Omental fat pad (tissue), 4 donors: ENCODE measurements around the gene LIME1. TPM values are rescaled to one million over a fixed set of nuclear protein-coding genes. Genes with fewer than 3 reads are reported as not detected.
A peak's percentile ranks its signal among the peaks of the same experiment; 100 is the strongest.

Experiments used
- ATAC-seq: fragments of 150-250 bp; one replicate; pipeline ENCODE4 v1.9.1; 2016; ENCODE audit warnings: mild to moderate bottlenecking, moderate library complexity; ENCODE audit not compliant: low FRiP score
- DNase-seq: peaks from one replicate; pipeline ENCODE4 v3.0.0-alpha.2; 2019; ENCODE audit warnings: low spot score
- CTCF ChIP-seq, 3 donors: fragments of 450-650 bp; IDR thresholded peaks; one replicate each; pipeline ENCODE4 v1.5.1; 2016 to 2017; ENCODE audit warnings: antibody characterized with exemption in 3 of 3, mild to moderate bottlenecking in 3 of 3, moderate library complexity in 2 of 3
- total RNA-seq, 4 donors: library from RNA; depleted of rRNA; stranded (reverse); fragments of >200 nt; gene quantifications; one replicate each; pipeline ENCODE4 v1.1.0, GENCODE V29; 2016

The LIME1 gene
- total RNA-seq, 4 donors from 2014 or later, result 7.4 to 21.1 (median 14.0) TPM

- ATAC-seq (peak; percentile 73), DNase-seq (no peak)
- TF ChIP-seq CTCF (IDR thresholded peaks at IDR 0.05), result no peak
These were observed 37.6 kb upstream of the LIME1 start for GRCh38 chr20:63698739-63699465.

GRCh38 chr20:63699466-63700198, 36.8 kb upstream of the LIME1 start:
- DNase-seq (peak; percentile 22), ATAC-seq (no peak)
- TF ChIP-seq CTCF (IDR thresholded peaks at IDR 0.05), result no peak

DNA sequence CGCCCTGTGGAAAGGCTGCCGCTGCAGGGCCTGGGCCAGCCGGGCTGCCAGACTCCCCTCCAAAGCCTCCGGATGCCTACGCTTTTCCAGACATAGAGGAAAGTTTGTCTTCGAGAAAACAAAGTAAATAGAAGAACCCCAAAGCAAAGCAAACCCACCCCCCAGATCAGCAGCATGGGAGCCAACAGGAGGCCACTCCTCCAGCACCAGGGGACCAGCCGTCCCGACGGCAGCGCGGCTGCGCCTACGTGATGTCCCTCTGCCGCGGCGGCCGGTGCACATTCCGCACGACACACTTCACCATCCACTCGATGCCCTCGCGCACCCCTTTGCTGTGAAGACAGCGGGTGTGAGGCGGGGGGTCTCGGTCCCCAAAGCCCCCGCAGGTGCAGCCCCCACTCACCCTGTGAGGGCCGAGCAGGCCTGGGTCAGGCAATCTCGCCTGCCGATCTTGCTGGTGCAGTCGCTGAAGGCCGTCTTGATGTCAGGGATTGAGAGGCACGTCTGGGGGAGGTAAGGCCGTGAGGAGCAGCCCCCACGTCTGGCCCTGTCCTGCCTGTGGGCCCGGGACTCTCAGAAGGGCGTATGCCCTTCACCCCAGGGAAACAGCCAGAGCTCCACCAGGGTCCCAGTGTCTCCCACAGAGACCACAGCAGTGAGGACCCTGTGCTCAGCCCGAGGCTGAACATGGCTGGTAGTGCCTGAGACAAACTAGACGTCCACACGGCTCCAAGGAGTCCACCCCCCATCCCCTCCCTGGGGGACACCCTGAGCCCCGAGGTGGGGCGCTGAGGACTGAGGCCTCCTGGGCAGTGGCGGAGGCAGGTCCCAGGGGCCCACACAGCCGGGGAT, 36.0 kb upstream of the LIME1 start:
- ATAC-seq (no peak), DNase-seq (peak; percentile 20)
- TF ChIP-seq CTCF (IDR thresholded peaks at IDR 0.05), result no peak

DNA sequence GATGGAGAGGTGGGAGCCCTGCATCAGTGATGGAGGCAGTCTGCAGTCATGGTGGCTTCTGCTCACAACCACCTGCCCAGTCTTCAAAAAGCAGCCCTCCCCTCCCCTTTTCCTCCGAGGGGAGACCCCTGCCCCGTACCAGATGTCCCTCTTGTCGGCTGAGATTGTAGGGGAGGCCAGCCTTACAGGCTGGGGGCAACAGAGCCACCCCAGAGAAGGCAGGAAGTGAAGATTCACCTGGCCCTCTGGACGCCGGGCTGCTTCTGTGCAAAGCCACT, 35.5 kb upstream of the LIME1 start:
- ATAC-seq (no peak), DNase-seq (no peak)
- no peak for TF ChIP-seq CTCF (IDR thresholded peaks at IDR 0.05)

- TF ChIP-seq CTCF (IDR thresholded peaks at IDR 0.05), result no peak
- ATAC-seq (no peak), DNase-seq (peak; percentile 7)
These were observed 35.0 kb upstream of the LIME1 start for GRCh38 chr20:63701329-63702035.

DNA sequence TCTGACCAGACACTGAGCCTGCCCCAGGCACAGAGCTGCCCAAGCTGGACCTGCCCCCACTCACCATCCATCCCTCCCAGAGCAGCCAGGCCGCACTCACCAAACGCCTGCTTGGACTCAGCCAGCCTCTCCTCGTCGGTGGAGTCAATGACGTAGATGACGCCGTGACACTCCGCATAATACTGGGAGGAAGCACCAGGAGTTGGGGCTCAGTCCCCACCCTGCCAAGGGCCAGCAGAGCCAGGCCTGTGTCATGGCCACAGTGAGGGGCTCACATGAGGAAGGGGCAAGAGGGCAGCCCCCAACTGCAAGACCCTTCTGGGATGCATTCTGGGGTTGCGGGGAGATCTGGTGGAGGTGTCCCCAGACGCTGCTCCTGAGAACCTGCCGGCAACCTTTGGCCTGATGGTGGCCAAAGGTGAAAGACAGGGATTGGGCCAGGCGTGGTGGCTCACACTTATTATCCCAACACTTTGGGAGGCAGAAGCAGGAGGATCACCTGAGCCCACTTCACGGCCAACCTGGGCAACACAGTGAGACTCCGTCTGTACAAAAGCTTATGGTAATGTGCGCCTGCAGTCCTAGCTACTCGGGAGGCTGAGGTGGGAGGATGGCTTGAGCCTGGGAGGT, 34.3 kb upstream of the LIME1 start:
- DNase-seq, result peak; percentile 15
- ATAC-seq, result no peak
- no peak for TF ChIP-seq CTCF (IDR thresholded peaks at IDR 0.05)
